ENCODE measurements around the gene IFI27L1.
A peak's percentile ranks its signal among the peaks of the same experiment; 100 is the strongest.

IFI27L1 gene, protein sequence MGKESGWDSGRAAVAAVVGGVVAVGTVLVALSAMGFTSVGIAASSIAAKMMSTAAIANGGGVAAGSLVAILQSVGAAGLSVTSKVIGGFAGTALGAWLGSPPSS

DNA sequence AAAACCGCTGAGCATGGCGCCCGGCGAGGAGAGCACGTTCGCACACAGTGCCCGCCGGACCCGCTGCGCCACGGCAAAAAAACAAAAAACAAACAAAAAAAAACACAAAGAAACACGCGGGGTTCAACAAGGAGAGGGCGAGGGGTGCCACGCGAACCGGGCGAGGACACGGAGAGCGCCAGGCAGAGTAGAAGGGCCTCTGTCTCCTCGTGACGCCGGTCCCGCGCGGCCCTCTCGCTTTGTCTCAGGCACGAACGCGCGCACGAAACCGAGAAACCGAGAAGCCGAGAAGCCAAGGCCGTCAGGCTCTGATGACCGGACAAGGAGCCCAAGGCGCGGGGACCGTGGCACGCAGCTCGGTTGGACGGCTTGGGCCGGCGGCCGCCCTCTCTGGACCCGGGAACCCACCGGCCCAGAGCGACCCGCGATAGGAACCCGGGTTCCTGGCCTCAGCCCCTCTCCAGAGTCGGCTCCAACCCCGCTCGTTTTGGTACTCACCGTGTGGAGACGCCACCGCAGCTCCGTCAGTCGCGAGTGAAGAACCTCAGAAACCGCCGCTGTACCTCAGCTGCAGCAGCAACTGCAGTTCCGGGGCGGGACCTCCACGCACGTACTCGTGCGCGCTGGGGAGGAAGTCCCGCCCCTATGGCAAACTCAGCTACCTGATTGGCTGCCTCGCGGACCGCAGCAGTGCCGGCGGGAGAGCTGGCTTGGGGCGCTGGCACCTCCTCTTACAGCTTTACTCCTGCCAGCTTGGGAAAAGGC, at the start of gene IFI27L1, which contains the start of gene DDX24:
TSS of gene IFI27L1 (plus strand) at position 690 of the 765 bp plus-strand sequence. CDS start 15,628 bp downstream, outside the sequence.
TSS of gene DDX24 (minus strand) at position 582 of the 765 bp plus-strand sequence. CDS start 1,460 bp downstream, outside the sequence.
- peak; percentile 90 to 93 for DNase-seq (ENCODE audit: low read depth in 2 of 2, low spot score in 1 of 2)

DNA sequence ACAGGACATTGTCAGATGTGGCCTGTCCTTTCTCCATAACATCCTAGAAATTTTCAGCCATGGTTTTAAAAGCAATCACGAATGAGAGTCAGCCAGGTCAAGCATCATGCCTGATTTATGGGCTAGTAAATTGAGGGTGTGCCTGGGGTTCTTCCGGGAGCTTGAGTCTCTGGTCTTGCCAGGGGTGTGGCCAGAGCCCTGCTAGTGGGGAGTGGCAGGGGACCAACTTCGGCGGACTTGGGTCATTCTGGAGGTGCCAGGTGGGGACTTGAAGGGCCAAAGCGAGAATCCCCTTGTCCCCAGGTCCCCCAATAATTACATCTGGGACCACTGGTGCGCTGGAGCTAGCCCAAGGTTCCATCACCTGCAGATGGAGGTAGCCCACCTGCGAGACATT, 49.2 kb upstream of the IFI27L1 start:
- no peak for DNase-seq (ENCODE audit: low read depth in 2 of 2, low spot score in 1 of 2)

DNA sequence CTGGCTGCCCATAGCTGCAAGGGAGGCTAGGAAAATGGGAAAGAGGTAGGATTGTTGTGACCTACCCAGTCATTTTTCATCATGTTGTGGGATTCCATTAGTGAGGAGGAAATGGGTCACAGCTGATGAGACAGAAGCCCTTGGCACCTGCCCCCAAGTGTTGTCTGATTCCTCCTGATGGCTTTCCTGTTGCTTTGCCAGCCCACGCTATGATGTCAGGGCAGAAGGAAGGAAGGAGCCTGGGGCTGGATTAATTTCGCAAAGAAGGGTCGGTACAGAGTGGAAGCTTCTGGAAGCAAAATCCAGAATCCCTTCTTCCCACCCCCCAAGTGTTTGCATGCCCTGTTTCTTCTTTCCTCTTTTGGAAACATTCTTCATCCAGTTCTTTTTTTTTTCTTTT, 46.2 kb upstream of the IFI27L1 start:
- DNase-seq (ENCODE audit: low read depth in 2 of 2, low spot score in 1 of 2) = no peak

DNA sequence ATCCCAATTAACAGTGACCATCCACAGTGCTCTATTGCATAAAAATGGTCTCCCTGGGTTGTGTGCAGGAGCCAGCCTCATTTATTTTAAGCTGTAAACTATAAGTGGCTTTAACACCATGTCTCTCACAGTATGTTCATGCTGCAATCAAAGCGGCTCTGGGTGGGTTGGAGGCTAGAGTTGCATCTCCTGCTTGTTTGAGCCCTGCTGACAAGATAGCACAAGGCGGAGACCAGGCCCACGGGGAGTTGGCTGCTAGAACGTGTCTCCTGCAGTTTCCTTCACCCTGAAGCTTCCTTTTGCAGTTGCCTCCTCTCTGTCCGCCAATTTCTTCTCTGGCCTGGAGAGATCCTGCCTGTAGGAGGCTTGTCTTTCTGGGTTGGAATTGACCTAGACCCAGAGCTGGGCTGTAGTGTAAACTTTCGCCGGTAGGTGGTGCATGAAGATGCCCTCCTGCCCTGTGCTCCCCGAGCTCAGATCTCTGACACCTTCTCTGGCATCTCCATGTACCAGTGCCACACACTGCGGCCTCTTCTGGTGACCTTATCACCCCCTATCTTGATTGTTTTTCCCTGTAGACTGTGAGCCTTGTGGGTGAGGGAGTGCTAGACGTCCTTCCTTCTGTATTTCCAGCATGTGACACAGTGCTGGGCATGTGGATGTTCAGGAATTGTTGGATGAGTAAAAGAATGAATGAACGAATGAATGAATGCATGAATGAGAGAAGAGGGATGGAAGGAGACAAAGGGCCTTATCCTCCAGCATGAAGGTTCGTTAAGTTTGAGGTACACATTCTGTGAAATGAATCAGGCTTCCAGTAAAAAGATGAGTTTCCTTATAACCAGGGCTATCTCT, 44.6 kb upstream of the IFI27L1 start:
- DNase-seq (ENCODE audit: low read depth in 2 of 2, low spot score in 1 of 2) = peak; percentile 52 to 56

DNA sequence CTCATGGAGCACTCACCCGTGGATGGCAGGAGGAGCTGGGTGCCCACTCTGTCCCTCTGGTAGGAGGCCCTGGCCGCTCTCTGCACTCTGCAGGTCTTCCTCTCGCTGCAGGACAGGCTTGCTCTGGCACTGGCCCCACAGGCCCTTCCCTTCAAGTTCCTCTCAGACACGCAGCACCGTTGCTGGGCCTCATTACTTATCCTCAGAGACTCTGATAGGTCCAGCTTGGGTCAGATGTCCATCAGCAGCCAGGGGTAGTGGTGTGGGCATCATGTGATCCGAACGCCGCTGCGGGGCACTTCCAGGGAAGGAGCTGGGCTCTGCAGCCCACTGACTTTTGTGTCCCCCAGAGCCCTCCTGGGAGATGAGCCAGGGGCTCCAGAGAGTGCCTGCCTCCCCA, 43.2 kb upstream of the IFI27L1 start:
- DNase-seq (ENCODE audit: low read depth in 2 of 2, low spot score in 1 of 2) = no peak

DNA sequence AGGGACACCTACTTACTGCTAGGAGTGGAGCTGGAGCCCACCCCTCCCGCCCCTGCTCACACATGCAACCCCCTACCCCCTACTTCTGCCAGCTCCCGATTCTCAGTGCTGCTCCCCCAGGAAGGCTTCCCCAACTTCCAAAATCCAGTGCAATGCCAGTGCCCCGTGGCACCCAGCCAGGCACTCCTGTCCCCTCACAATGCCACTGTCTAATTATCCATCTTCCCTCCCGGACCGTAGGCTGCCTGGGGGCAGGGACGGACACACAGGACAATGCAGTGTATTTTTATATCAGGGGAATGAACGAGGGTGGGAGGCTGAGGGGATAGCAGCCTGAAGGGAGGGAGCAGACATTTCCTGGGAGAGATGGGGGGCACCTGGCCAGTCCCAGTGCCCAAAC, 42.6 kb upstream of the IFI27L1 start:
- no peak for DNase-seq (ENCODE audit: low read depth in 2 of 2, low spot score in 1 of 2)

DNA sequence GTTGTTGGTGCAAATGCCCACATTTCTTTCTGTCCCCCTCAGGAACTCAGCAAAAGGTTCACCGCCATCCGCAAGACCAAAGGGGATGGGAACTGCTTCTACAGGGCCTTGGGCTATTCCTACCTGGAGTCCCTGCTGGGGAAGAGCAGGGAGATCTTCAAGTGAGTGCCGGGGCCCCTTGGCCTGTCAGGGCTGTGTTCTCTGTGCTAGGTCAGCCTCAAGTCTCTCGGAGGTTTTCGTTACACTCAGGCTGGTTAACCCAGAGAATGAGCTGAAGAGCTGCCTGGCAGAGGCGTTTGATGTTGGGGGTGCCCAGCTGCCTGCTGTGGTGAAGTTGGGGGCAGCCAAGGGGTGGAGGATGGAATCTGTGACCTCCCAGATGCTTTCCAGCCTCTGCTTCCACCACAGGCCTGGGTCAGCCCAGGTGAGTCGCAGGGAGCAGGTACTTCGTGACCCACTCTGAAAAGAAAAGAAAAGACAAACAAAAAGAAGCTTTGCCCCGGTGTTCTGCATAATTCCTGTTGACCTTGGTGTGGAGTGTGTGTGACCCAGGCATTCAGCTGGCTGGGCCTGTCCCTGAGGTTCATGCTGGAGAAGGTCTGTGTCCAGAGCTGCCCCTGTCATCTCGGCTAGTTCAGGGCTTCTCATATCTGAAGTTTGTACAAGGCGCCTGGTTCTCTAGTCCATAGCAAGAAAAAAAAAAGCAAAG, 42.0 kb upstream of the IFI27L1 start:
- no peak for DNase-seq (ENCODE audit: low read depth in 2 of 2, low spot score in 1 of 2)

DNA sequence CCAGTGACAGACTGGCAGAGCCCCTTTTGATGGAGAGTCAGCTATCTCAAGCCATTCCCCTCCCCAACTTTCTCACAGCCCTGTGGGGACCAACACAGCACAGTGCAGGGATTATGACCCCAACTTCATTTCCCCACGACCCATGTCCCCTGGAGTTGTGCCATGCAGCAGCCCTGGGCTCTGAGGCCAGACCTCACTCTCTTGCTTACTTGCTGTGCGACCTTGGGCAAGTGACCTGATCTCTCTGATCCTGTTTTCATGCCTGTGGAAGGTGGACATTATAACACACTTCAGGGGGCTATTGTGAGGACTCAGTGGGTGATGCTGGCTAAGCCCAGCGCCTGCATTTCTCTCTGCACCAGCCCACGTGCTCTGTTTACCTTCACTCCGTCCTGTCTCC, 40.9 kb upstream of the IFI27L1 start:
- DNase-seq (ENCODE audit: low read depth in 2 of 2, low spot score in 1 of 2) = no peak

DNA sequence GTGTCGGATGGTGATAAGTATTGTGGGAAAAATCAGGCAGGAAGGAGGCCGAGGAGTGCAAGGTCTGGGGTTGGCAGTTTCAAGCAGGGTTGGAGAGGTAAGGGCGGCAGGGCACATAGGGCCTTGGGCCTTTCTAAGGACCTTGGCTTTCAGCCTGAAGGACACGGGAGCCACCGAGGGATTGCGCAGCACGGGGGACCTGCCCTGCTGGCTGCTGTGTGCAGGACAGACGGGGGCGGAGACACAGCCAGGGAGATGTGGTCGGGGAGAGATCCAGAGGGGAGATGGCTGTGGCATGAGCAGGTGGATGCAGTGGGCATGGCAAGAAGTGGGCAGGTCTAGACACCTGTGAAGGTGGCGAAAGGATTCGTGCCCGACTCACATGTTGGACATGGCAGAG, 40.3 kb upstream of the IFI27L1 start:
- no peak for DNase-seq (ENCODE audit: low read depth in 2 of 2, low spot score in 1 of 2)

DNA sequence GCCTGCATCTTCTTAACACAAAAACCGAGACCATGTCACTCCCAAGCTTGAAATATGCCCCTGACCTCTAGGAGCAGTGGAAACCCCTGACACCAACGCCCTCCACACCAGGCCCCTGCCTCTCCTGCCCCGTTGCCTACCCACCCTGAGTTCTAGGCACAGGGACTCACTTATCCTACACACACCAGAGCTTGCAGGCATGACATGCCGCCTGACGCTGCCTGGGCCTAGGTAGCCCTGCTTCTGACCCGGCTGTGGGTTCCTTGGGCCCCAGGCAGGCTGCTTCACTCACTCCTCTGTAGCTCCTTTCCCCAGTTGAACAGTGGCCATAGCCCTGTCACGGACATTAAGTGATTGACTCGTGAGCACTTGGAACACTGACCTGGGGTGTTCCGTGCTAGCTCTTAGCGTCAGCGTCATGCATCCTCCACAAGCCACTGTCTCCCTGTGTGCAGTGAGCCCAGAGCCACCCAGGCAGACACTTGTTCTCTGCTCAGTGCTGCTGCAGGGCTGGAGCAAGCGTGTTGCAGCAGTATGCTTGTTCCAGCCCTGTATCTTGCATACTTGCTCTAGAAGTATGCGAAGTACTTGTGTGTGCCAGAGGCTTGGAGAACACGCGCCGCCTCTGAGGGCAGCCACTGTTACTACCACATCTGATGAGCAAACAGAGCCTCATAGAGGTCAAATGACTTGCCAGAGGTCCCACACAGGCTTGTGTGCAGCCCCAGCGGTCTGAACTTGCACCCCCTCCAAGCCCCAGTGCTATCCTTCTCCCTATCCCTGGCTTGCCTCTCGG, 39.4 kb upstream of the IFI27L1 start:
- DNase-seq (ENCODE audit: low read depth in 2 of 2, low spot score in 1 of 2) = no peak

DNA sequence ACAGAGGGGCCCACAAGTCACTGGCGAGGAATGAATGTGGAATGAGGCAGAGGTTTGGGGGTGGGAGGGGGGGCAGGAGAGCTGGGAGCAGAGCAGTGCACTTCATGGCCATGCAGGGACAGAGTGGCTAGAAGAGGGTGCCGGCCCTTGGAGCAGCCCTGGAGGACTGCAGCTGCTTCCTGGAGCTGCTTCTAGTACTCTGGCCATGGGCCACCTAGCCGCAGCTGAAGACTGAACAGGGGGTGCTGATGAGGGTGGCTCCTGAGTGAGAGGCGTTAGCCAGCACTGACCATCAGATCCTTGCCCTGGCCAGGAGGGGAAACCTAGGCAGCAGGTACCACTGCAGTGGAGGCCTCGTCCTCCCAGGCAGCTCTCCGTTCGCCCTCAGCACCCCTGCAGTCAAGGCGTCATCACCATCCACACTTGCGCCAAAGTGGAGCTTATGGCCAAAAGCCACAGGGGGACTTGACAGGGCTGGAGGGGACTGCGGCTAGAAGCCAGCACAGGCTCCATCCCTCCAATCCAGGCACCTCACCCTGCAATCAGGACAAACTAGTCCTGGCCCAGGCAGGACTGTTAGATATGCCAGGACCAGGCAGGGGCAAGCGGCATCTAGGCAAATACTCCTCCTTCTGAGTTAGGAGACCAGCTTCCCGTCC, 38.5 kb upstream of the IFI27L1 start:
- no peak for DNase-seq (ENCODE audit: low read depth in 2 of 2, low spot score in 1 of 2)

DNA sequence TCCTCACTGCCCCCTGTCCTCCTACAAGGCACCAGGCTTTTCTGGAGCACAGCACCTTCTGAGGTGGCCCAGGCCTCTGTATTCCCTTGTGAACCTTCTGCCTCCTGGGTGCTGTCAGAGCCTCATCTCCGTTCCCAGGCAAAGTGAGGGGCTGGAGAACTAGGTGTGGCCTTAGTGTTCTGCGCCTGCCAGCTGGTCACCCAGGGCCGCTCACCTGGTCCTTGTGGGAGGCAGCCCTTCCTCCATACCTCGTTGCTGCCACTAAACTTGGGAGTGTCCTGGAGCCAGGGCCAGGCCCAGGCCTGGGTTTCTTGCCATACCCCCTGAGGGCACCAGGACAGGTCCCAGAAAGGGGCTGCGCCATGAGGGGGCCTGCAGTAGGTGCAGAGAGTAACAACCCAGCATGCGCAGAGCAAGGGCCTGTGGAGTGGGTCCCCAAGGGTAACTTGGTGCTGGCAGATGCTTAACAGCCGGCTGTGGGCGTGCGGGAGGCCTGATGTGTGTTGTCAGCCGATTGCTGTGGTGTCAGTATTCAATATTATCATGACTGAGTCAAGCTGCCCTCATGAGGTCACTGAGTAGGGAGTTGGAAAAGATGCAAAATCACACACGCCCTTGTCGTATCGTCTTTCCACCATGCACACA, 37.9 kb upstream of the IFI27L1 start:
- DNase-seq (ENCODE audit: low read depth in 2 of 2, low spot score in 1 of 2) = no peak

DNA sequence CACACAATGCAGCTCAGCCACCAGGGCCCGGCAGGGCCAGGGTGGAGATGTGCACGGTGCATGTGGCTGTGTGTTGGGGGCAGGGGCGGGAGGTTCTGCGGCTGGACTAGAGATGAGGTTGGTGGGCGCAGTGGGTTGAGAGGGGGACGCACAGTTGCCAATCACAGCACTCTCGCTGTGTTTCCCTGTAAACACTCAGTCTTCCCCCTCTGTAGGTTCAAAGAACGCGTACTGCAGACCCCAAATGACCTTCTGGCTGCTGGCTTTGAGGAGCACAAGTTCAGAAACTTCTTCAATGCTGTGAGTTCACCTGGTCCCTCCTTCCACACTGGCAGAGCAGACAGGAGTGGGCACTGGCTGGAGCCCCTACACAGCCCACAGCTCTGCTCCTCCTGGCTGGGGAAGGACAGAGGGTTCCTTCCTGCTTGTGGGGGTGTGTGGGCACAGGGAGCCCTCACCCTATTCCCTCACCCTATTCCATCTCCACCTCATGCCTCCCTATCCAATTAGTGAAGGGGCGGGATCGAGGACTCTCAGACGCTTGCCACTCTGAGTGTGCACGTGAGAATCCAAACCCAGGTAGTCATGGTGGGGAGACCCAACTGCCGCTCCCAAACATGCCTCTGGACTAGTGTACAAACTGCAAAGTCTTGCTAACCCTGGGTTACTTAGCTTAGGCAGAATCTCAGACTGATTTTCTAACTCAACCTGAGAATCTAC, 37.2 kb upstream of the IFI27L1 start:
- DNase-seq (ENCODE audit: low read depth in 2 of 2, low spot score in 1 of 2) = no peak

DNA sequence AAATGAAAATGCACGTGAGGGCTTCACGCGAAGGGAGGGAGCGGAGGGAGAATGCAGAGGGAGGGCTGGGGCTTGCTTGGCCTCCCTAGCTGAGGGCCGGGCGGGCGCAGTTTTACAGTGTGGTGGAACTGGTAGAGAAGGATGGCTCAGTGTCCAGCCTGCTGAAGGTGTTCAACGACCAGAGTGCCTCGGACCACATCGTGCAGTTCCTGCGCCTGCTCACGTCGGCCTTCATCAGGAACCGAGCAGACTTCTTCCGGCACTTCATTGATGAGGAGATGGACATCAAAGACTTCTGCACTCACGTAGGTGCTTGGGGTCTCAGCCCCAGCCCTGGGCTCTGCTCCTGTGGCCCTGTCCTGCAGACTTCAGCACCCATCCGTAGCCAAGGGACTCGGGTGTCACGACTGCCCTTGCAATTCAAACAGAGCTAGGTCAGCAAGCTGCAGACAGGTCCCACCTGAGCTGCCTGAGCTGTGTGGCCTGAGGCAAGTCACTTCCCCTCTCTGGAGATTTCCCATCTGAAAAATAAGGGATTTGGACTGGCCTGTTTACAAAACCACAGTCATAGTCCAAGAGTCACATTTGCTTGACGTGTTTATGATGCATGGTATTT, 36.5 kb upstream of the IFI27L1 start:
- DNase-seq (ENCODE audit: low read depth in 2 of 2, low spot score in 1 of 2) = no peak

DNA sequence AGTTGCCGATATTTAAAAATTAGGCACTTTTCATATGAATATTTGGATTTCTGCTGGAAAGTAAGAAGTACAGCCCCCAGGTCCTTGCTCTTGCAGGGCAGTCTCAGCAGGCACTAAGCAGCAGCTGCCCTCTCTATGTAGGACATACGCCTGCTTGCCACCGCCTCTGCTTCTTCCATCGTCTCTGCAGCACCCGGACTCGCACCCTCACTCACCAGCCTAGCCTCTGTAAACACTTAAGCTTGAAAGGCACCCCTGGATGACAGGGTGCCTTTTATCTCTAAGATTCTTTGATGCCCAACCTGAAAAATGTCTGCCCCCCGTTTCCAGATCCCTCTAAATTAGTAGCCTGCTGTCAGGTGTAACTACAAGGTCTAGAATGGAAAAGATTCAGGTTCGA, 36.0 kb upstream of the IFI27L1 start:
- no peak for DNase-seq (ENCODE audit: low read depth in 2 of 2, low spot score in 1 of 2)

DNA sequence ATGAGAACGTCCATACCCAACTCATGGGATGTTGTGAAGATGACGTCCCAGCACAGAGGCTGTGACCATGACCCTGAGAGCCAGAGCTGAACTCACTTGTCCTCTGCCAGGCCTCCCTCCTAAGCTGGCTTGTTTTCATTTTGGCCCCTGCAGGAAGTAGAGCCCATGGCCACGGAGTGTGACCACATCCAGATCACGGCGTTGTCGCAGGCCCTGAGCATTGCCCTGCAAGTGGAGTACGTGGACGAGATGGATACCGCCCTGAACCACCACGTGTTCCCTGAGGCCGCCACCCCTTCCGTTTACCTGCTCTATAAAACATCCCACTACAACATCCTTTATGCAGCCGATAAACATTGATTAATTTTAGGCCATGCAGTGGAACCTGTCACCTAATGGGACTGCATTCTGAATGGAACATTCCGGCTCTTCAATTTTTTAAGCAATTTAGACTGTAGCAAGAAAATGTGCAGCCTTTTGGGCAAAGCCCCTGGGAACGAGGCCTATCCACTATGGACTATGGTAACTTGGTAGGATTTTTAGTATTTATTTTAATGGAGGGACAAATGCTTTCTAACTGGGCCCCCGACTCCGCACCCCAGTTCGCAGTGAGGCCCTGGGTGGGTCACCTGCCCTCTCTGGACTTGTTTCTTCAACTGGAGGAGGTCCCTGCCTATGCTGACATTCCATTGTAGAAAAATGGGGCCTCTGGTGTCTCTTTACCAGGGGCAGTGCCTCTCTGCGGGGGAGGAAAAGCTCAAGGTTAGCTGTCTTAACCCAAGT, 35.4 kb upstream of the IFI27L1 start:
- no peak for DNase-seq (ENCODE audit: low read depth in 2 of 2, low spot score in 1 of 2)

DNA sequence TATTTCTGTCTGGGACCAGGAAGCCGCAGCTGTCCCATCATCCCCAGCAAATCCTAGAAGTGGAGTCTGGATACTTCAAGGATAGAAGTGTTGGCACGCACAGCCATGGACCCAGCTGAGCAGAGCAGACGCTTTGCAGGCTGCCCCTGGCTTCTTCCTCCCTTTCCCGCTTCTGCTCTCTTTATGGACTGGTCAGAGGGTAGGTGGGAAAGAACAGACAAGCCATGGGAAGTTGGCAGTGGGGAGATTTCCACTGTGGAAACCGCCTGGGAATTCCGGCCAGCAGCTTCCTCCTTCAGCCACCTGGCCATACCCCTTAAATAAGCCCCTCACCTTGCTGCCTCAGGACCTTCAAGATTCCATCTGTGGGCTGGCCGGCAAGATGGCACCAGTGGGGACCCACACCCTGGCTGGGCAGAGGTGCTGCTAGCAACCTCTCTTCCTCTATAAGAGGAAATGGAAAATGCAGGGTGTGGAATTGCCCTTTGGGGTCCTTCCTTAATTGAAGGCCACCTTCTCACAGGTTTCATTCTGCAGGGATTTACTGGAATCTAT, 34.3 kb upstream of the IFI27L1 start:
- no peak for DNase-seq (ENCODE audit: low read depth in 2 of 2, low spot score in 1 of 2)

Data from stimulated activated CD8-positive, alpha-beta memory T cell treated with anti-CD3 and anti-CD28 coated beads, Interleukin-4, amount 100 ng/mL, for 1 hour (primary cell).